Measurements from ENCODE around the gene ITIH2. TPM values are rescaled to one million over a fixed set of nuclear protein-coding genes. Genes with fewer than 3 reads are reported as not detected.

Gene ITIH2
- total RNA-seq, 1 donor from 2014 or later, result 3.4 TPM

DNA sequence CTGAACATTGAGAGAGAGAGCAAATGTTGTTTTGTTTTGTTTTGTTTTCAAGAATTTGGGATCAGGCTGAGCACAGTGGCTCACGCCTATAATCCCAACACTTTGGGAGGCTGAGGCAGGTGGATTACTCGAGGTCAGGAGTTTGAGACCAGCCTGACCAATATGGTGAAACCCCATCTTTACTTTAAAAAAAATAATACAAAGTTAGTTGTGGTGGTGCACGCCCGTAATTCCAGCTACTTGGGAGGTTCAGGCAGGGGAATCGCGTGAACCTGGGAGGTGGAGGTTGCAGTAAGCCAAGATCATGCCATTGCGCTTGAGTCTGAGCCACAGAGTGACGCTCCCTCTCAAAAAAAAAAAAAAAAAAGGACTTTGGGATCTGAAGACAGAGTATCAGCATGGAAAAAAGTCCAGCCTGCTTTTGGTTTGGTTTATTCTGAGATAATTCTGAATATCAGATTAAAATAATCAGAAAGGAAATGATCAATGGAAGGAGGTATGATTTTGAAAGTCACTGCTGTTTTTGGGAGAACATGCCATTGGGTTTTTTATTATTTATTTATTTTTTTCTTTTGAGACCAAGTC lies 1.9 kb upstream of the ITIH2 start:
- H3K4me1 Mint-ChIP-seq (ENCODE audit: unreplicated experiment), result peaks cover 6% of the 10 kb centered on the region
- peaks cover 11% of the 10 kb centered on the region for H3K27me3 Mint-ChIP-seq
- no peak overlapping the region for H3K27ac Mint-ChIP-seq
- no peaks in the 10 kb centered on the region for H3K9me3 Mint-ChIP-seq
- no peak overlapping the region for H3K4me3 Mint-ChIP-seq
- TF ChIP-seq, protein P1, sequence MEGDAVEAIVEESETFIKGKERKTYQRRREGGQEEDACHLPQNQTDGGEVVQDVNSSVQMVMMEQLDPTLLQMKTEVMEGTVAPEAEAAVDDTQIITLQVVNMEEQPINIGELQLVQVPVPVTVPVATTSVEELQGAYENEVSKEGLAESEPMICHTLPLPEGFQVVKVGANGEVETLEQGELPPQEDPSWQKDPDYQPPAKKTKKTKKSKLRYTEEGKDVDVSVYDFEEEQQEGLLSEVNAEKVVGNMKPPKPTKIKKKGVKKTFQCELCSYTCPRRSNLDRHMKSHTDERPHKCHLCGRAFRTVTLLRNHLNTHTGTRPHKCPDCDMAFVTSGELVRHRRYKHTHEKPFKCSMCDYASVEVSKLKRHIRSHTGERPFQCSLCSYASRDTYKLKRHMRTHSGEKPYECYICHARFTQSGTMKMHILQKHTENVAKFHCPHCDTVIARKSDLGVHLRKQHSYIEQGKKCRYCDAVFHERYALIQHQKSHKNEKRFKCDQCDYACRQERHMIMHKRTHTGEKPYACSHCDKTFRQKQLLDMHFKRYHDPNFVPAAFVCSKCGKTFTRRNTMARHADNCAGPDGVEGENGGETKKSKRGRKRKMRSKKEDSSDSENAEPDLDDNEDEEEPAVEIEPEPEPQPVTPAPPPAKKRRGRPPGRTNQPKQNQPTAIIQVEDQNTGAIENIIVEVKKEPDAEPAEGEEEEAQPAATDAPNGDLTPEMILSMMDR (conservative IDR thresholded peaks at IDR 0.05), result no peak
- DNase-seq (ENCODE audit: extremely low spot score, unreplicated experiment), result no peak
- no peaks in the 10 kb centered on the region for H3K36me3 Mint-ChIP-seq

- Mint-ChIP-seq H3K27ac (no peak overlapping the region), H3K4me1 (ENCODE audit: unreplicated experiment) (peaks cover 6% of the 10 kb centered on the region), H3K4me3 (no peak overlapping the region), H3K27me3 (peaks cover 15% of the 10 kb centered on the region), H3K36me3 (no peaks in the 10 kb centered on the region), H3K9me3 (no peaks in the 10 kb centered on the region)
- TF ChIP-seq, protein P1 (conservative IDR thresholded peaks at IDR 0.05), result no peak
- DNase-seq (ENCODE audit: extremely low spot score, unreplicated experiment), result no peak
Observed at GRCh38 chr10:7702288-7702812, 766 bp upstream of the ITIH2 start.

GRCh38 chr10:7704071-7705016 lies 1.2 kb downstream of the ITIH2 start:
- no peak overlapping the region for H3K27ac Mint-ChIP-seq
- H3K27me3 Mint-ChIP-seq, result peaks cover 19% of the 10 kb centered on the region
- no peaks in the 10 kb centered on the region for H3K36me3 Mint-ChIP-seq

GRCh38 chr10:7705341-7705740 lies 2.2 kb downstream of the ITIH2 start:
- DNase-seq (ENCODE audit: extremely low spot score, unreplicated experiment), result no peak
- no peaks in the 10 kb centered on the region for H3K9me3 Mint-ChIP-seq
- peaks cover 19% of the 10 kb centered on the region for H3K27me3 Mint-ChIP-seq
- TF ChIP-seq, protein P1 (conservative IDR thresholded peaks at IDR 0.05), result no peak
- H3K4me3 Mint-ChIP-seq, result no peak overlapping the region
- no peak overlapping the region for H3K27ac Mint-ChIP-seq
- H3K4me1 Mint-ChIP-seq (ENCODE audit: unreplicated experiment), result peaks cover 6% of the 10 kb centered on the region
- no peaks in the 10 kb centered on the region for H3K36me3 Mint-ChIP-seq

More at GRCh38 chr10:7704071-7705016, 1.2 kb downstream of the ITIH2 start:
- no peaks in the 10 kb centered on the region for H3K9me3 Mint-ChIP-seq
- TF ChIP-seq, protein P1 (conservative IDR thresholded peaks at IDR 0.05), result no peak
- no peak overlapping the region for H3K4me3 Mint-ChIP-seq
- no peak for DNase-seq (ENCODE audit: extremely low spot score, unreplicated experiment)
- H3K4me1 Mint-ChIP-seq (ENCODE audit: unreplicated experiment), result peaks cover 6% of the 10 kb centered on the region

GRCh38 chr10:7706534-7707073 lies 3.5 kb downstream of the ITIH2 start:
- no peak overlapping the region for H3K4me3 Mint-ChIP-seq
- peaks cover 20% of the 10 kb centered on the region for H3K27me3 Mint-ChIP-seq
- H3K4me1 Mint-ChIP-seq (ENCODE audit: unreplicated experiment), result no peaks in the 10 kb centered on the region
- TF ChIP-seq, protein P1 (conservative IDR thresholded peaks at IDR 0.05), result no peak
- no peak for DNase-seq (ENCODE audit: extremely low spot score, unreplicated experiment)
- H3K27ac Mint-ChIP-seq, result no peak overlapping the region
- H3K36me3 Mint-ChIP-seq, result no peaks in the 10 kb centered on the region
- H3K9me3 Mint-ChIP-seq, result no peaks in the 10 kb centered on the region

Data from type B pancreatic cell (in vitro differentiated cells).